Measurements from ENCODE around the gene CADM3. TPM values are rescaled to one million over a fixed set of nuclear protein-coding genes. Genes with fewer than 3 reads are reported as not detected.

The CADM3 gene
- total and polyA plus RNA-seq, 5 donors, result 6.1 to 13.2 (median 9.0) TPM

GRCh38 chr1:159146980-159147379 lies 24.4 kb upstream of the CADM3 start:
- Histone ChIP-seq H3K4me1 (ENCODE audit: control insufficient read depth, insufficient read depth, low read length) (no peaks in the 10 kb centered on the region), H3K27ac (ENCODE audit: low read length) (no peak overlapping the region), H3K9me3 (ENCODE audit: control insufficient read depth, low read length) (no peaks in the 10 kb centered on the region), H3K4me3 (ENCODE audit: low read length) (no peak overlapping the region), H3K27me3 (ENCODE audit: control insufficient read depth, insufficient read depth) (no peaks in the 10 kb centered on the region)
- ATAC-seq (no peak), DNase-seq (no peak)
- intact Hi-C loops (cut with DNase I), result no loop called here
- 45% methylated on average over 3 of the region's 3 CpGs for WGBS

- Histone ChIP-seq H3K27me3 (ENCODE audit: control insufficient read depth, insufficient read depth) (no peaks in the 10 kb centered on the region), H3K27ac (ENCODE audit: low read length) (no peak overlapping the region), H3K9me3 (ENCODE audit: control insufficient read depth, low read length) (no peaks in the 10 kb centered on the region), H3K4me3 (ENCODE audit: low read length) (no peak overlapping the region), H3K4me1 (ENCODE audit: control insufficient read depth, insufficient read depth, low read length) (no peaks in the 10 kb centered on the region)
- ATAC-seq (no peak), DNase-seq (no peak)
- WGBS, result 64% methylated on average over 3 of the region's 3 CpGs
- intact Hi-C loops (cut with DNase I), result no loop called here
Measured at GRCh38 chr1:159152031-159152430, 19.4 kb upstream of the CADM3 start.

DNA sequence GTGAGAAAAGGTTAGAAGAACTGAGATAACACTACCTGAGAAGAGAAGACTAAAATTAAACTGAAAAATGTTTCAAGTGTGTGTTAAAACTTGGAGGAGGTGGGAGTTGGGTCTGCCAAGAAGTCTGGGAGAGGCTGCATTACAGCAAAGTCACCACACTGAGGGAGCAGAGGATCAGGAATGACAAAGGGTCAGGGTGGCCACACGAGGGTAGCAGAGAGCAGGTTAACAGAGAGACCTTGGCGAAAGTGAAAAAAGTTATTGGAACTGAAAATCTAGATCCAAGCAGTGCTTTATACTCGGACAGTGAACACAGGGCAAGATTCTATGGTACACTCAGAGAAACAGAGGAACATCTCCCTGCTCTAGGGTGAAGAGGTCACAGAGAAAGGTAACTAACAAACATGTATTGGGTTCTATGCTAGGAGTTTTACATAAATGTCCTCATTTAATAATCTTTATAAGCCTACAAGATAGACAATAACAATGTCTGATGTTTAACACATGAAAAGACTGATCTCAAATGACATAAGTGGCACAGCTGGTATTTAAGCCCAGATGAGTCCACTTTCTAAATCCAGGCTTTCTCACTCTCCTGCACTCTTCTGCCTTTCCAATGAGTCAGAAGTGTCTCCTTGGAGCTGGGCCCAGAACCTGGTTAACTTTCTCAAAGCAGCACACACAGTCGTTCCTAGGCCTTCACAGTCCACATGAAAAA lies 10.3 kb upstream of the CADM3 start:
- ATAC-seq (peak; percentile 96 to 97), DNase-seq (peak; percentile 66 to 84 (median 79))
- 1% methylated on average over 4 of the region's 4 CpGs for WGBS
- H3K4me3 ChIP-seq (ENCODE audit: low read length), result no peak overlapping the region
- peaks cover 2% of the 10 kb centered on the region for H3K4me1 ChIP-seq (ENCODE audit: control insufficient read depth, insufficient read depth, low read length)
- intact Hi-C loops (cut with DNase I), result loop anchor here in 3 of 4 donors (5.0 kb wide), 3 partner anchors 36 to 51 kb away; partner anchors contain the start of gene ACKR1 (in 1 of the 3)
- H3K9me3 ChIP-seq (ENCODE audit: control insufficient read depth, low read length), result no peaks in the 10 kb centered on the region
- H3K27ac ChIP-seq (ENCODE audit: low read length), result no peak overlapping the region
- no peaks in the 10 kb centered on the region for H3K27me3 ChIP-seq (ENCODE audit: control insufficient read depth, insufficient read depth)

GRCh38 chr1:159161719-159162026 lies 9.7 kb upstream of the CADM3 start:
- ATAC-seq (no peak), DNase-seq (no peak)
- Histone ChIP-seq H3K27me3 (ENCODE audit: control insufficient read depth, insufficient read depth) (no peaks in the 10 kb centered on the region), H3K9me3 (ENCODE audit: control insufficient read depth, low read length) (no peaks in the 10 kb centered on the region), H3K4me3 (ENCODE audit: low read length) (no peak overlapping the region), H3K27ac (ENCODE audit: low read length) (no peak overlapping the region), H3K4me1 (ENCODE audit: control insufficient read depth, insufficient read depth, low read length) (peaks cover 2% of the 10 kb centered on the region)
- WGBS, result 87% methylated on average over 1 of the region's 1 CpG
- intact Hi-C loops (cut with DNase I), result loop anchor here in 3 of 4 donors (5.0 kb wide), 3 partner anchors 36 to 51 kb away; partner anchors contain the start of gene ACKR1 (in 1 of the 3)

GRCh38 chr1:159162516-159163265 lies 8.7 kb upstream of the CADM3 start:
- intact Hi-C loops (cut with DNase I), result loop anchor here in 3 of 4 donors (5.0 kb wide), 3 partner anchors 35 to 50 kb away; partner anchors contain the start of gene ACKR1 (in 1 of the 3)
- DNase-seq, result no peak
- no peak for ATAC-seq
- H3K4me3 ChIP-seq (ENCODE audit: low read length), result no peak overlapping the region
- H3K9me3 ChIP-seq (ENCODE audit: control insufficient read depth, low read length), result no peaks in the 10 kb centered on the region
- 74% methylated on average over 4 of the region's 4 CpGs for WGBS
- H3K27ac ChIP-seq (ENCODE audit: low read length), result no peak overlapping the region
- peaks cover 2% of the 10 kb centered on the region for H3K4me1 ChIP-seq (ENCODE audit: control insufficient read depth, insufficient read depth, low read length)
- H3K27me3 ChIP-seq (ENCODE audit: control insufficient read depth, insufficient read depth), result no peaks in the 10 kb centered on the region

DNA sequence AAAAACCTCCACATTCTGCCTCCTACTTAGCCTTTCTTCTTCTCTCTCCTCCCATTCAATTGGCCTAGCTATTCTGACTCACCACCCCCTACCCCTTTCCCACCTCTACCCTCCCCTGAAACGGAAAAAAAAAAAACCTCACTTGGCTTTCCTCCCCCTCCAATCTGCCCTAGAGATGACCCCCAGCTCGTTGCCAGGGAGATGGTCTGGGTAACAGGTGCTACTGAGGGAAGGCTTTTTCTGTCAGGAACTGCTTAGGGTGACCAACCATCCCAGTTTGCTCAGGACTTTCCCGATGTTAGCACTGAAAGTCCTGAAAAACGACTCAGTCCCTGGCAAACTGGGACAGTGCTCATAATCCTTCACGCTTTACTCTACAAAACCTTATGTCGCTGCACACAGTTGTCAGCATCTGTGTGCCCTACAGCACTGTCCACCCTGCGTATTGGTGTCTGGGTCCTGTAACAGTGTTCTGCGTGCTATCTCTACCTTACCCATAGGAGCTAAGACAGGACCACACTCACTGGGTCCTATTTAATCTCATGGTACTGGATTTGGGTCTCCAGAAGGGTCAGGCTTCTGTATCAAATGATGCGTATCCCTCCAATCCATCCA lies 7.7 kb upstream of the CADM3 start:
- Histone ChIP-seq H3K4me3 (ENCODE audit: low read length) (no peak overlapping the region), H3K4me1 (ENCODE audit: control insufficient read depth, insufficient read depth, low read length) (peaks cover 2% of the 10 kb centered on the region), H3K27me3 (ENCODE audit: control insufficient read depth, insufficient read depth) (no peaks in the 10 kb centered on the region), H3K27ac (ENCODE audit: low read length) (no peak overlapping the region), H3K9me3 (ENCODE audit: control insufficient read depth, low read length) (no peaks in the 10 kb centered on the region)
- ATAC-seq, result no peak
- no peak for DNase-seq
- intact Hi-C loops (cut with DNase I), result loop anchor here in 3 of 4 donors (5.0 kb wide), 3 partner anchors 34 to 49 kb away; partner anchors contain the start of gene ACKR1 (in 1 of the 3)
- 54% methylated on average over 9 of the region's 9 CpGs for WGBS

GRCh38 chr1:159168043-159168442 lies 3.4 kb upstream of the CADM3 start:
- Histone ChIP-seq H3K4me1 (ENCODE audit: control insufficient read depth, insufficient read depth, low read length) (no peaks in the 10 kb centered on the region), H3K9me3 (ENCODE audit: control insufficient read depth, low read length) (no peaks in the 10 kb centered on the region), H3K27me3 (ENCODE audit: control insufficient read depth, insufficient read depth) (no peaks in the 10 kb centered on the region), H3K27ac (ENCODE audit: low read length) (no peak overlapping the region), H3K4me3 (ENCODE audit: low read length) (no peak overlapping the region)
- no peak for DNase-seq
- ATAC-seq, result no peak
- WGBS, result 51% methylated on average over 4 of the region's 4 CpGs
- intact Hi-C loops (cut with DNase I), result no loop called here

DNA sequence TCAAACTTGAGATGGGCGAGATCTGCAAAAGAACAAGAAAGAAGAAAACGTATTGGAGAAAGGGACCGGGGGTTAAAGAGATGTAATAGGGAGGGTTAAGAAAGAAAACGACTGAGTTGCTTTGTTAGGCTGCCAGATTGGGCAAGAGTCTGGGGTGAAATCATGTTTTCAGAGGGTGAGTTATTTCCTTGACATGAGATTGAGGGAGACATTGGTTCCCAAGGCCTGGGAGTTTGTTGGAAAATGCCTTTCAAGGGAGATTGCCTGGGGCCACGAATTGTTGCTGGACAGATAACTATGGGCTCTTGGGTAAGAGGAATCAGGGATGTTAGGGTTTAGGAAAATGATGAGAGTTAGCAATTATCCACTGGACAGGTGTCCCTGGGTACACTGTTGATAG lies 776 bp upstream of the CADM3 start:
- Histone ChIP-seq H3K9me3 (ENCODE audit: control insufficient read depth, low read length) (no peaks in the 10 kb centered on the region), H3K27me3 (ENCODE audit: control insufficient read depth, insufficient read depth) (no peaks in the 10 kb centered on the region), H3K4me1 (ENCODE audit: control insufficient read depth, insufficient read depth, low read length) (no peaks in the 10 kb centered on the region), H3K4me3 (ENCODE audit: low read length) (no peak overlapping the region), H3K27ac (ENCODE audit: low read length) (no peak overlapping the region)
- intact Hi-C loops (cut with DNase I), result no loop called here
- ATAC-seq, result no peak
- peak in 2 of 3 donors; percentile 10 to 16 for DNase-seq
- 63% methylated on average over 5 of the region's 5 CpGs for WGBS

DNA sequence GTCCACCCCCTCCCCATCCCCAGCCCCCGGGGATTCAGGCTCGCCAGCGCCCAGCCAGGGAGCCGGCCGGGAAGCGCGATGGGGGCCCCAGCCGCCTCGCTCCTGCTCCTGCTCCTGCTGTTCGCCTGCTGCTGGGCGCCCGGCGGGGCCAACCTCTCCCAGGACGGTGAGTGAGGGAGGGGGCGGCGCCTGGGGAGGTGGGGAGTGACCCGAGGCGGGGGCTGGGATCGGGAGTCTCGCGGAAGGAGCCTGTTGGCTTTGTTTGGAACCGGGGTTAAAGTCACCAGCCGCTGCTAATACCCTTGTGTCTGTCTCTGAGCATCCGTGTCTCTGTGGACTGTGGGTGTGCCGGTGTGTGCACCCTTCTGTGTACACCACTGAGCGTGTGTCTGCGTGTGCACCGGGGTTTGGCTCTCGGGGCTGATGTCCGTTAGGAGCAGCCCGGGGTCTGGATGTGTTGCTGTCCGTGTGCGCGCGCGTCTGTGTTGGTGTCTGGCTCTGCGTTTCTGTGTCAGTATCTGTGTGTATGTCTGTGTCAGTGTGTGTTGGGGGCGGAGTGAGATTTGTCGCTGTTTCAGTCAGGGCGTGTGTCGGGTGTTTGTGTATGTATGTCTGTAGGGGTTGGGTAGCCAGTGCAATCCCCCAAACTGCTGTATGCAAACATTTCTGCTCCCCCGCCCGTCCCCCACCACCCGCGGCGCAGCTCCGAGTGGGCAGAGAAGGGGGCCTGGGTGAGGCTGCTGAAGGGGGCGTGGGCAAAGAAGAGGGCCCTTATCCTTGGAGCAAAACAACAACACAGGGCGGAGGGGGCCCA lies 480 bp downstream of the CADM3 start:
- H3K27me3 ChIP-seq (ENCODE audit: control insufficient read depth, insufficient read depth), result no peaks in the 10 kb centered on the region
- H3K4me1 ChIP-seq (ENCODE audit: control insufficient read depth, insufficient read depth, low read length), result no peaks in the 10 kb centered on the region
- WGBS, result 1% methylated on average over 49 of the region's 49 CpGs
- H3K27ac ChIP-seq (ENCODE audit: low read length), result no peak overlapping the region
- no peaks in the 10 kb centered on the region for H3K9me3 ChIP-seq (ENCODE audit: control insufficient read depth, low read length)
- DNase-seq, result peak in 2 of 3 donors; percentile 45 to 51
- intact Hi-C loops (cut with DNase I), result no loop called here
- peak overlapping the region; percentile 20 for H3K4me3 ChIP-seq (ENCODE audit: low read length)
- peak in 1 of 2 donors; percentile 21 for ATAC-seq

DNA sequence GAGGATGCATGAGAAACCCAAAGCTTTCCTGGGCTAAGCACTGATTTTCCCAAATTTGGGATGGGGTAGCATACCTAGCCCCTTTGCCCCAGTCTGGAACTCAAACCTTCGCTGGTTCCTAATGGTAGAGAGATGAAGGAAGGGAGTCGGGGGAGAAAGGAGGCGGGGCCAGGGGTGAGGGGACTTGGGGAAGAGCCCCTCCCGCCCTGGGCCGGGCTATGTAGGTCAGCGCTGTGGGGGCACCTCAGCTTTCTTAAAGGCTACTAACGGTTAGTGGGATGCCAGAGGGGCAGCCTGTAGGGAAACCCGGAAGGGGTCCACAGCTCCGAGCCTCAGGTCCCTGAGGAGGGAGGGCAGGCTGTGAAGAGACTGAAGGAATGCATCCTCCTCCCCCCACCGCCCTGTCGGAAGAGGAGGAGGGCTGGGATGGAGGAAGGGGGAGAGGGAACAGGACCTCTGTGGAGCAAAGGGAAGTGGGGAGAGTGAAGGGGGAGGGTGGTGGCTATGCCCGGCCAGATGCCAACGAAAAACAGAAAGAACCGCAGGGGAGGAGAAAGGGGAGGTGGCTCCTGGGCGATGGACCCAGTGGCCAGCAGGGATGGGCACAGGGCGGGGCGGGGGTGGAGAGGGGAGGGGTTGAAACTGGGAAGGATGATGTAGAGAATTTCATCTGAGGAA lies 1.3 kb downstream of the CADM3 start:
- Histone ChIP-seq H3K27ac (ENCODE audit: low read length) (no peak overlapping the region), H3K9me3 (ENCODE audit: control insufficient read depth, low read length) (no peaks in the 10 kb centered on the region), H3K27me3 (ENCODE audit: control insufficient read depth, insufficient read depth) (no peaks in the 10 kb centered on the region), H3K4me1 (ENCODE audit: control insufficient read depth, insufficient read depth, low read length) (no peaks in the 10 kb centered on the region), H3K4me3 (ENCODE audit: low read length) (no peak overlapping the region)
- 1% methylated on average over 17 of the region's 17 CpGs for WGBS
- intact Hi-C loops (cut with DNase I), result no loop called here
- peak; percentile 22 to 64 (median 59) for DNase-seq
- ATAC-seq, result peak; percentile 38 to 54
